ENCODE data around the gene PPARG. TPM values are rescaled to one million over a fixed set of nuclear protein-coding genes. Genes with fewer than 3 reads are reported as not detected.

PPARG gene
- total and polyA plus RNA-seq, 10 of the 15 experiments (the other 5 are each of a cell fraction or from before 2014, with no cell fraction given), result 0.06 to 0.86 (median 0.12) TPM; not detected in 5

DNA sequence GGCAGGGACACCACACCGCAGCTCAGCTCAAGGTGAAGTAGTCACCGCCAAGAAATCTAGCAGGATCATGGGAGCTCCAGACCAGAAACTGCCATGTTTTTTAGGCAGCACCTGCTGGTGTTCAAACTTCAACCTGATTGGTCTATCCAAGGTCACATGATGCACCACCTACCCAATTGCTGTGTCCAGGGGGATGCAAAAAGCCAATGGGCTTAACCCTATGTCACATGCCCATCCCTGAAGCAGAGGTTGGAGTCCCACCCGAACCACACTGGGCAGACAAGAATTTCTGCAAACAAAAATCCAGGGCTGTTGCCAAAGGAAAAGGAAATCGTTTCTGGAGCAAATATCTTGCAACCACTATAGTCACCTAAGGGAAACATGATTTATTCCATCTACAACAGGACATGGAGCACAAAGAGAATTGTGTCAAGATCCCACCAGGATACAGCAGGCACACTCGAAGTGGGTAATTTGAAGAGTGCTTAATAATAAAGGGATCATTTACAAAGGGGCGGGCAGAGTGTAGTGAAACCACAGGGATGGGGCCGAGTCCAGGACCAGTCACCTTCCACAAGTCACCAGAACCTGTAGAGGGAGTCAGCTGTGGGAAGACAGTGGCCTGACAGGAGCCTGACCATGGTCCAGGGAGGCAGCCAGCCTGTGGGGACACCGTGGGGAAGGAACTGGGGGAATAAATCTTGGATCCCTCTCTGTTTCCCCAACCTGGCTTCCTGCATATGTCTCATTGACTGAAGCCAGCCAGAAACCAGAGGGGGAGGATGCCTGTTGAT lies 161.2 kb downstream of the PPARG start:
- intact Hi-C loops (cut with micrococcal nuclease; ENCODE audit: unreplicated experiment), result no loop called here
- DNase-seq (ENCODE audit: low read depth, low spot score) (no peak), FAIRE-seq (no peak), ATAC-seq (no peak)
- no peaks in the 10 kb centered on the region for H3K79me2 ChIP-seq (ENCODE audit: control insufficient read depth, insufficient read depth, low read length)
- H3K4me3 ChIP-seq, result no peak overlapping the region
- no peak overlapping the region for H2AFZ ChIP-seq (ENCODE audit: control insufficient read depth, low read depth, low read length)
- TF ChIP-seq CHD2 (IDR thresholded peaks at IDR 0.05; ENCODE audit: borderline replicate concordance, low read depth, low read length) (no peak), POU2F2 (IDR thresholded peaks at IDR 0.05; ENCODE audit: borderline replicate concordance, low read depth, low read length) (no peak), CREB1 (IDR thresholded peaks at IDR 0.05; ENCODE audit: low read depth) (no peak), NBN (IDR thresholded peaks at IDR 0.05) (no peak)
- TF ChIP-seq, protein P1, sequence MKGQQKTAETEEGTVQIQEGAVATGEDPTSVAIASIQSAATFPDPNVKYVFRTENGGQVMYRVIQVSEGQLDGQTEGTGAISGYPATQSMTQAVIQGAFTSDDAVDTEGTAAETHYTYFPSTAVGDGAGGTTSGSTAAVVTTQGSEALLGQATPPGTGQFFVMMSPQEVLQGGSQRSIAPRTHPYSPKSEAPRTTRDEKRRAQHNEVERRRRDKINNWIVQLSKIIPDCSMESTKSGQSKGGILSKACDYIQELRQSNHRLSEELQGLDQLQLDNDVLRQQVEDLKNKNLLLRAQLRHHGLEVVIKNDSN (IDR thresholded peaks at IDR 0.05; ENCODE audit: borderline replicate concordance, extremely low read length, insufficient read depth, low read depth, low read length), result peak; percentile 18
- TF ChIP-seq, protein P2, sequence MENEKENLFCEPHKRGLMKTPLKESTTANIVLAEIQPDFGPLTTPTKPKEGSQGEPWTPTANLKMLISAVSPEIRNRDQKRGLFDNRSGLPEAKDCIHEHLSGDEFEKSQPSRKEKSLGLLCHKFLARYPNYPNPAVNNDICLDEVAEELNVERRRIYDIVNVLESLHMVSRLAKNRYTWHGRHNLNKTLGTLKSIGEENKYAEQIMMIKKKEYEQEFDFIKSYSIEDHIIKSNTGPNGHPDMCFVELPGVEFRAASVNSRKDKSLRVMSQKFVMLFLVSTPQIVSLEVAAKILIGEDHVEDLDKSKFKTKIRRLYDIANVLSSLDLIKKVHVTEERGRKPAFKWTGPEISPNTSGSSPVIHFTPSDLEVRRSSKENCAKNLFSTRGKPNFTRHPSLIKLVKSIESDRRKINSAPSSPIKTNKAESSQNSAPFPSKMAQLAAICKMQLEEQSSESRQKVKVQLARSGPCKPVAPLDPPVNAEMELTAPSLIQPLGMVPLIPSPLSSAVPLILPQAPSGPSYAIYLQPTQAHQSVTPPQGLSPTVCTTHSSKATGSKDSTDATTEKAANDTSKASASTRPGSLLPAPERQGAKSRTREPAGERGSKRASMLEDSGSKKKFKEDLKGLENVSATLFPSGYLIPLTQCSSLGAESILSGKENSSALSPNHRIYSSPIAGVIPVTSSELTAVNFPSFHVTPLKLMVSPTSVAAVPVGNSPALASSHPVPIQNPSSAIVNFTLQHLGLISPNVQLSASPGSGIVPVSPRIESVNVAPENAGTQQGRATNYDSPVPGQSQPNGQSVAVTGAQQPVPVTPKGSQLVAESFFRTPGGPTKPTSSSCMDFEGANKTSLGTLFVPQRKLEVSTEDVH (IDR thresholded peaks at IDR 0.05; ENCODE audit: low read depth, partially characterized antibody), result no peak
- H3K9me3 ChIP-seq (replicated peaks; ENCODE audit: control insufficient read depth, insufficient read depth, low read length), result no peaks in the 10 kb centered on the region
- no peaks in the 10 kb centered on the region for H3K36me3 ChIP-seq (ENCODE audit: control insufficient read depth in 2 of 2, insufficient read depth in 2 of 2, low read length in 1 of 2)
- WGBS (ENCODE audit: insufficient coverage, insufficient replicate concordance, low lambda C conversion rate, missing lambda C conversion rate), result 30% methylated on average over 8 of the region's 8 CpGs
- no peak overlapping the region for H3K9ac ChIP-seq (ENCODE audit: control insufficient read depth, insufficient read depth, low read length)
- H3K4me2 ChIP-seq (ENCODE audit: control insufficient read depth, insufficient read depth), result no peak overlapping the region
- ChIA-PET SMC1A (ENCODE audit: uncharacterized antibody, unreplicated experiment) (interaction anchor here (1.0 to 1.7 kb wide), 2 partner anchors 28 to 315 kb away, joined by 4 to 5 read pairs; no protein-coding TSS in a partner anchor), RAD21 (ENCODE audit: unreplicated experiment) (no interaction called here), POLR2A (interaction anchor here (0.7 kb wide), 1 partner anchor 59 kb away, joined by 3 read pairs; no protein-coding TSS in a partner anchor), CTCF (interaction anchor here (1.0 to 1.4 kb wide), 2 partner anchors 12 to 315 kb away, joined by 3 to 4 read pairs; no protein-coding TSS in a partner anchor)
- in situ Hi-C loops (cut with MboI), result no loop called here
- H4K20me1 ChIP-seq (ENCODE audit: control insufficient read depth, insufficient read depth), result no peaks in the 10 kb centered on the region
- no peaks in the 10 kb centered on the region for H3K4me1 ChIP-seq (ENCODE audit: control insufficient read depth, insufficient read depth, low read length)
- peaks cover 2 to 5% of the 10 kb centered on the region in 2 experiments; a peak in 3 of 4 replicates for H3K27me3 ChIP-seq (replicated peaks in 1 of 2; ENCODE audit: control insufficient read depth in 2 of 2, insufficient read depth in 2 of 2, low read length in 1 of 2)
- H3K27ac ChIP-seq (ENCODE audit: control insufficient read depth, insufficient read depth), result no peak overlapping the region
- no TSS peak for BruUV-seq (replicated peaks)
